Endothelial cell of umbilical vein (primary cell): ENCODE data around the gene CAMKMT.
"Not testable (repeated sequence)": the region's sequence is repeated elsewhere in the genome, so short reads cannot be mapped to it uniquely, and the experiment has no call there.

Source experiments
- CTCF ChIP-seq, 2 donors: IDR thresholded peaks; 1 replicate in 1 of 2; 2 replicates in 1 of 2; pipeline ENCODE4 v1.5.1; 2011; ENCODE audit warnings: low read length in 2 of 2, mild to moderate bottlenecking in 2 of 2, moderate library complexity in 2 of 2, control low read depth in 1 of 2, inconsistent platforms in 1 of 2, low read depth in 1 of 2; ENCODE audit not compliant: insufficient read depth in 1 of 2; ENCODE audit errors: extremely low read depth in 1 of 2
- EZH2 ChIP-seq: IDR thresholded peaks from 2 replicates; pipeline ENCODE4 v1.6.1; 2012; ENCODE audit warnings: borderline replicate concordance, low read depth, mild to moderate bottlenecking, moderate library complexity, low read length, inconsistent platforms; ENCODE audit not compliant: severe bottlenecking
- JUN ChIP-seq: IDR thresholded peaks from 2 replicates; pipeline ENCODE4 v1.6.1; 2011; ENCODE audit warnings: borderline replicate concordance, low read depth; ENCODE audit not compliant: insufficient read length, insufficient read depth
- MYC ChIP-seq: IDR thresholded peaks from one replicate; pipeline ENCODE4 v1.6.1; 2011; ENCODE audit warnings: mild to moderate bottlenecking, low read depth, low read length
- POLR2A ChIP-seq: IDR thresholded peaks from 2 replicates; pipeline ENCODE4 v1.6.1; 2012; ENCODE audit warnings: low read depth, mild to moderate bottlenecking, control low read depth, low read length
- POLR2AphosphoS5 ChIP-seq: IDR thresholded peaks from 2 replicates; pipeline ENCODE4 v1.6.1; 2012; ENCODE audit warnings: low read depth, mild to moderate bottlenecking, control low read depth, low read length, moderate library complexity; ENCODE audit not compliant: insufficient read depth

GRCh38 chr2:44595615-44596014, 233.9 kb downstream of the CAMKMT start:
- not testable (repeated sequence) for TF ChIP-seq POLR2A; EZH2; CTCF (IDR thresholded peaks at IDR 0.05; ENCODE audit: extremely low read depth in 1 of 2, insufficient read depth in 1 of 2, low read depth in 1 of 2, low read length in 2 of 2); POLR2AphosphoS5; JUN; MYC
